HepG2 (cell line): Measurements from ENCODE around the gene NEURL2. TPM values are rescaled to one million over a fixed set of nuclear protein-coding genes. Genes with fewer than 3 reads are reported as not detected.

Source experiments
- AHR ChIP-seq: IDR thresholded peaks from 2 replicates; pipeline ENCODE4 v1.6.1; 2018; ENCODE audit warnings: missing genetic modification reagents, missing compliant biosample characterization
- ATF2 ChIP-seq: sonication (generic); formaldehyde crosslinking; IDR thresholded peaks from 2 replicates; pipeline ENCODE4 v1.4.0; 2020; ENCODE audit warnings: missing genetic modification reagents
- ATF4 ChIP-seq, 2 experiments: fragments of 450-650 bp in 1 of 2; sonication (generic) in 1 of 2; formaldehyde crosslinking; IDR thresholded peaks; 2 replicates each; pipeline versions ENCODE4 v1.5.0 to v1.8.0; 2020 to 2022; ENCODE audit warnings: mild to moderate bottlenecking in 1 of 2, missing genetic modification reagents in 1 of 2
- BATF2 ChIP-seq: sonication (generic); formaldehyde crosslinking; IDR thresholded peaks from 2 replicates; pipeline ENCODE4 v1.8.0; 2022; ENCODE audit warnings: mild to moderate bottlenecking, missing genetic modification reagents, moderate library complexity
- CCAR2 ChIP-seq: fragments of 200-400 bp; formaldehyde crosslinking; optimal IDR thresholded peaks from 2 replicates; pipeline ENCODE3; 2018; ENCODE audit warnings: low read depth, mild to moderate bottlenecking, low read length, moderate library complexity
- ELK4 ChIP-seq: sonication (generic); formaldehyde crosslinking; IDR thresholded peaks from 2 replicates; pipeline ENCODE4 v1.9.0; 2021; ENCODE audit warnings: missing genetic modification reagents, borderline replicate concordance
- HIVEP1 ChIP-seq: sonication (generic); formaldehyde crosslinking; IDR thresholded peaks from 2 replicates; pipeline ENCODE4 v1.4.0; 2020; ENCODE audit warnings: mild to moderate bottlenecking, missing genetic modification reagents
- KLF16 ChIP-seq, 2 experiments: sonication (generic) in 1 of 2; formaldehyde crosslinking in 1 of 2; IDR thresholded peaks; 2 replicates each; pipeline versions ENCODE4 v1.6.1 to v1.8.0; 2016 to 2023; ENCODE audit warnings: missing genetic modification reagents in 2 of 2, missing compliant biosample characterization in 1 of 2
- MAFF ChIP-seq: IDR thresholded peaks from 2 replicates; pipeline ENCODE4 v1.6.1; 2011; ENCODE audit warnings: low read depth, low read length, improper control_type of control experiment
- NBN ChIP-seq: fragments of 450-650 bp; conservative IDR thresholded peaks from 2 replicates; pipeline ENCODE4 v1.6.1; 2017
- NFE2L1 ChIP-seq: sonication (generic); formaldehyde crosslinking; IDR thresholded peaks from 2 replicates; pipeline ENCODE4 v1.4.0; 2020; ENCODE audit warnings: missing genetic modification reagents, mild to moderate bottlenecking, borderline replicate concordance
- POLR2A ChIP-seq, 2 experiments: IDR thresholded peaks; 2 replicates each; pipeline ENCODE4 v1.6.1; 2011; ENCODE audit warnings: low read depth in 2 of 2, low read length in 2 of 2, mild to moderate bottlenecking in 1 of 2, moderate library complexity in 1 of 2; ENCODE audit not compliant: insufficient read depth in 1 of 2
- RFX5 ChIP-seq: IDR thresholded peaks from 2 replicates; pipeline ENCODE4 v1.6.1; 2011; ENCODE audit warnings: low read depth, low read length, improper control_type of control experiment
- SUZ12 ChIP-seq: fragments of 150-350 bp; IDR thresholded peaks from 2 replicates; pipeline ENCODE4 v1.6.1; 2014; ENCODE audit warnings: low read depth, low read length
- TFAP4 ChIP-seq: sonication (generic); IDR thresholded peaks from 2 replicates; pipeline ENCODE4 v1.6.1; 2016; ENCODE audit warnings: low read depth, borderline replicate concordance
- ZFY ChIP-seq: sonication (generic); formaldehyde crosslinking; IDR thresholded peaks from 2 replicates; pipeline ENCODE4 v1.4.0; 2020; ENCODE audit warnings: missing genetic modification reagents
- ZNF547 ChIP-seq: sonication (generic); formaldehyde crosslinking; IDR thresholded peaks from 2 replicates; pipeline ENCODE4 v1.5.1; 2020; ENCODE audit warnings: mild to moderate bottlenecking, missing genetic modification reagents
- ZNF883 ChIP-seq: sonication (generic); formaldehyde crosslinking; IDR thresholded peaks from 2 replicates; pipeline ENCODE4 v1.5.1; 2020; ENCODE audit warnings: mild to moderate bottlenecking, missing genetic modification reagents; ENCODE audit errors: not compliant biosample characterization
- polyA plus RNA-seq, 8 experiments: library from polyadenylated mRNA; depleted of rRNA in 3 of 8; stranded (reverse) in 7 of 8; unstranded in 1 of 8; fragments of >200 nt; fragmentation: Illumina TruSeq in 4 of 8; extraction: Trizol in 4 of 8; gene quantifications; 2 replicates each; pipeline versions ENCODE4 v1.2.1 to v1.2.3, GENCODE V29; 2011 to 2016; ENCODE audit warnings: low read depth in 4 of 8, missing spikeins in 1 of 8, mixed read lengths in 1 of 8; ENCODE audit not compliant: insufficient read depth in 1 of 8
- total RNA-seq, 5 experiments: library from RNA; depleted of rRNA; stranded (reverse); fragments of >200 nt; fragmentation: Illumina TruSeq; extraction: Trizol; gene quantifications; 2 replicates each; pipeline ENCODE4 v1.2.3, GENCODE V29; 2016; ENCODE audit warnings: low read depth in 1 of 5
- TF ChIP-seq, protein P1 (sequence below): sonication (generic); formaldehyde crosslinking; IDR thresholded peaks from 2 replicates; pipeline ENCODE4 v1.4.0; 2020; ENCODE audit warnings: missing genetic modification reagents, borderline replicate concordance

The NEURL2 gene
- total and polyA plus RNA-seq, 2 of the 13 experiments (the other 11 are each of a cell fraction or from before 2014, with no cell fraction given), result 7.2 to 9.7 TPM

DNA sequence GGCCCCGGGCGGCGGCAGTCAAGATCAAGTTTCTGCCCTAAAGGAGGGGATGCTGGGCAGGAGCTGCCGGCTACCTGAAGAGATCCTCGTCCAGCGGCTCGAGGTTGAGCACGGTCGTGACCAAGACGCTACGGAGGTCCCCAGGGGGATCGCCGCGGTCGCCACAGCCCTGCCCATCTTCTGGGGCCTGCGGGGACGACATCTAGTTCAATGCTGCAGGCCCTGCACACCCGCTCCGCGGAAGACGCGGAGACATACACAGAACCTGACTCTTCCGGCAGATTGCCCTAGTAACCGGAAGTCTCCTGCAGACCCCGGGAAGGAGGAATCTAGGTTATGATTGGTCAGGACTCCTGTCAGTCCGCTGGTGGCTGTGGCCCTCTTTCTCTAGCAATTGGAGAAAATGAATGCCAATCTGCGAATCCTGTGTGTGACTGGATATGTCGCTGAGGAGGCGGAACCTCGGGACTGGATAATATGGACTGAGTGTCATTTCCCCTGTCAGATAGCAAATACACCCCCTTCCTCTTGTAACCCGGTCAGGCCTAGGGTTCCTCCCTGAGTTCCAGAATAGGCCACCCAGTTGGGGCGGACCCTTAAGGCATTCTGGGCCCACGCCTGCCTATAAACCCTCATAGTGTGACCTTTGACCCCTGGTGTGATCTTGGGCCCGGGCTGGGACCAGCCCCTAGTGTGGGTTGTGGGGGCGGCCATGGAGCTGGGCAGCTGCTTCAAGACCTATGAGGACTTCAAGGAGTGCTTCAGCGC, 33.7 kb downstream of the NEURL2 start, which contains the start of the genes ACOT8 and ZSWIM3 (continued):
- TF ChIP-seq BATF2 (CRISPR knock-in tag) (no peak), NFE2L1 (CRISPR knock-in tag) (0 out of 2 replicates have a peak, but pooled peaks have one; percentile 82), ATF4 (CRISPR knock-in tag; IDR thresholded peaks at IDR 0.05) (no peak), MAFF (no peak), CCAR2 (no peak), ZFY (CRISPR knock-in tag) (peak; percentile 96), TFAP4 (no peak), ZNF883 (CRISPR knock-in tag) (peak; percentile 72), POLR2A (IDR thresholded peaks at IDR 0.05; ENCODE audit: insufficient read depth in 1 of 2, low read depth in 2 of 2, low read length in 2 of 2) (peak; percentile 84 to 97), ELK4 (CRISPR knock-in tag) (0 out of 2 replicates have a peak, but pooled peaks have one; percentile 24), HIVEP1 (CRISPR knock-in tag) (peak; percentile 27), NBN (no peak), ATF2 (CRISPR knock-in tag) (peak; percentile 22), ZNF547 (CRISPR knock-in tag) (peak; percentile 89), AHR (CRISPR knock-in tag) (no peak; the same call in 1 of the 2 replicates), KLF16 (CRISPR knock-in tag; IDR thresholded peaks at IDR 0.05) (peak in 1 of 2 experiments; percentile 91; a peak in 2 of 4 replicates), RFX5 (no peak), SUZ12 (no peak)
- TF ChIP-seq, protein P1, sequence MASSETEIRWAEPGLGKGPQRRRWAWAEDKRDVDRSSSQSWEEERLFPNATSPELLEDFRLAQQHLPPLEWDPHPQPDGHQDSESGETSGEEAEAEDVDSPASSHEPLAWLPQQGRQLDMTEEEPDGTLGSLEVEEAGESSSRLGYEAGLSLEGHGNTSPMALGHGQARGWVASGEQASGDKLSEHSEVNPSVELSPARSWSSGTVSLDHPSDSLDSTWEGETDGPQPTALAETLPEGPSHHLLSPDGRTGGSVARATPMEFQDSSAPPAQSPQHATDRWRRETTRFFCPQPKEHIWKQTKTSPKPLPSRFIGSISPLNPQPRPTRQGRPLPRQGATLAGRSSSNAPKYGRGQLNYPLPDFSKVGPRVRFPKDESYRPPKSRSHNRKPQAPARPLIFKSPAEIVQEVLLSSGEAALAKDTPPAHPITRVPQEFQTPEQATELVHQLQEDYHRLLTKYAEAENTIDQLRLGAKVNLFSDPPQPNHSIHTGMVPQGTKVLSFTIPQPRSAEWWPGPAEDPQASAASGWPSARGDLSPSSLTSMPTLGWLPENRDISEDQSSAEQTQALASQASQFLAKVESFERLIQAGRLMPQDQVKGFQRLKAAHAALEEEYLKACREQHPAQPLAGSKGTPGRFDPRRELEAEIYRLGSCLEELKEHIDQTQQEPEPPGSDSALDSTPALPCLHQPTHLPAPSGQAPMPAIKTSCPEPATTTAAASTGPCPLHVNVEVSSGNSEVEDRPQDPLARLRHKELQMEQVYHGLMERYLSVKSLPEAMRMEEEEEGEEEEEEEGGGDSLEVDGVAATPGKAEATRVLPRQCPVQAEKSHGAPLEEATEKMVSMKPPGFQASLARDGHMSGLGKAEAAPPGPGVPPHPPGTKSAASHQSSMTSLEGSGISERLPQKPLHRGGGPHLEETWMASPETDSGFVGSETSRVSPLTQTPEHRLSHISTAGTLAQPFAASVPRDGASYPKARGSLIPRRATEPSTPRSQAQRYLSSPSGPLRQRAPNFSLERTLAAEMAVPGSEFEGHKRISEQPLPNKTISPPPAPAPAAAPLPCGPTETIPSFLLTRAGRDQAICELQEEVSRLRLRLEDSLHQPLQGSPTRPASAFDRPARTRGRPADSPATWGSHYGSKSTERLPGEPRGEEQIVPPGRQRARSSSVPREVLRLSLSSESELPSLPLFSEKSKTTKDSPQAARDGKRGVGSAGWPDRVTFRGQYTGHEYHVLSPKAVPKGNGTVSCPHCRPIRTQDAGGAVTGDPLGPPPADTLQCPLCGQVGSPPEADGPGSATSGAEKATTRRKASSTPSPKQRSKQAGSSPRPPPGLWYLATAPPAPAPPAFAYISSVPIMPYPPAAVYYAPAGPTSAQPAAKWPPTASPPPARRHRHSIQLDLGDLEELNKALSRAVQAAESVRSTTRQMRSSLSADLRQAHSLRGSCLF (CRISPR knock-in tag), result 0 out of 2 replicates have a peak, but pooled peaks have one; percentile 76
